GM12864 (cell line): Measurements from ENCODE around the gene SETD1A.

Experiments
- DNase-seq: peaks from one replicate; pipeline ENCODE4 v3.0.0-alpha.2; 2011; ENCODE audit warnings: low read depth
- H3K4me3 ChIP-seq: 2 replicates; pipeline ENCODE4 v1.5.1; 2011; ENCODE audit warnings: mild to moderate bottlenecking, low read depth, low read length, control low read depth
- TF ChIP-seq, protein P1 (sequence below): IDR thresholded peaks from 2 replicates; pipeline ENCODE4 v1.5.1; 2011; ENCODE audit warnings: low read depth, mild to moderate bottlenecking, moderate library complexity, low read length, control low read depth, inconsistent platforms; ENCODE audit errors: missing control alignments

Gene SETD1A

DNA sequence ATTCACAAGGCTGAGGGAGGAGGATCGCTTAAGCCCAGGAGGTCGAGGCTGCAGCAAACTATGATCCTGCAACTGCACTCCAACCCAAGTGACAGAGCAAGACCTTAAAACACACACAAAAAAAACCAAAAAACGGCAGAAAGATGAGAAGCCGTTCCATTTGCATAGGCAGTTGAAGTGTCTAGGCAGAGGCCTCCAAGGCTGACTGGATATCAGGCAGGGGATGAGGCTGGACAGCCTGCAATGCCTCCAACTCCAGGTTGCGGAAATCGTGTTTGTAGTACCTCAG lies 36.2 kb upstream of the SETD1A start:
- DNase-seq = no peak
- peak overlapping the region; percentile 76; the same call in 1 of the 2 replicates for H3K4me3 ChIP-seq
- TF ChIP-seq, protein P1, sequence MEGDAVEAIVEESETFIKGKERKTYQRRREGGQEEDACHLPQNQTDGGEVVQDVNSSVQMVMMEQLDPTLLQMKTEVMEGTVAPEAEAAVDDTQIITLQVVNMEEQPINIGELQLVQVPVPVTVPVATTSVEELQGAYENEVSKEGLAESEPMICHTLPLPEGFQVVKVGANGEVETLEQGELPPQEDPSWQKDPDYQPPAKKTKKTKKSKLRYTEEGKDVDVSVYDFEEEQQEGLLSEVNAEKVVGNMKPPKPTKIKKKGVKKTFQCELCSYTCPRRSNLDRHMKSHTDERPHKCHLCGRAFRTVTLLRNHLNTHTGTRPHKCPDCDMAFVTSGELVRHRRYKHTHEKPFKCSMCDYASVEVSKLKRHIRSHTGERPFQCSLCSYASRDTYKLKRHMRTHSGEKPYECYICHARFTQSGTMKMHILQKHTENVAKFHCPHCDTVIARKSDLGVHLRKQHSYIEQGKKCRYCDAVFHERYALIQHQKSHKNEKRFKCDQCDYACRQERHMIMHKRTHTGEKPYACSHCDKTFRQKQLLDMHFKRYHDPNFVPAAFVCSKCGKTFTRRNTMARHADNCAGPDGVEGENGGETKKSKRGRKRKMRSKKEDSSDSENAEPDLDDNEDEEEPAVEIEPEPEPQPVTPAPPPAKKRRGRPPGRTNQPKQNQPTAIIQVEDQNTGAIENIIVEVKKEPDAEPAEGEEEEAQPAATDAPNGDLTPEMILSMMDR = no peak

DNA sequence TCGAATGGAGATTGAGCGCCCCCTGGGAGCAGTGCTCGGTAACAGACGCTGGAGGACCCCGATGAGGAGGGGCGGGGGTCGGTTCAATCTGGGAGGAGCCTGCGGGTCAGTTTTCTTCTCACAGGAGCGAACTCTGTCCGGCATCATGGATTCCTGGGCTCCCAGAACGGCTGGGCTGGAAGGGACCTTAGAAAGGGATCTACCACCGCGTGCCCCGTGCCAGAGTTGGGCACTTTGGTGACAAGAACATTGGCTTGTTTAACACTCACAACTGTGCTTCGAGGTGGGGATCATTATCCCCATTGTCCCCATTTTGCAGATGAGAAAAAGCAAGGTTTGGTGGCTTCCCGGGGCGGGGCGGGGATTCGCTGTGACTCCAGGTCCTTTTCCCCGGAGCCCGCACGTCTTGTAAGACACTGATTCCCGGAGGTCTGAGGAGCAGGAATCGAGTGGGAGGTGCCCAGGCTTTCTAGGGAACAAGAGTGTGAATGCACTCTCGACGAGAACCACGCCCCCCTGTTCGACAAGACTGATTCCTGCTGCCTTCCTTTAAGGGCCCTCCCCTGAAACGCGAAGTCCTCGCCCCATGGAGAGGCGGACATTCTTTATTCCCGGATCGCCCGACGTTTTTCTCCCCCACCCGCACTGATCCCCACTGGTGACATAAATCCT lies 35.7 kb upstream of the SETD1A start:
- H3K4me3 ChIP-seq = peak overlapping the region; percentile 76
- DNase-seq = no peak
- TF ChIP-seq, protein P1 = peak; percentile 90

DNA sequence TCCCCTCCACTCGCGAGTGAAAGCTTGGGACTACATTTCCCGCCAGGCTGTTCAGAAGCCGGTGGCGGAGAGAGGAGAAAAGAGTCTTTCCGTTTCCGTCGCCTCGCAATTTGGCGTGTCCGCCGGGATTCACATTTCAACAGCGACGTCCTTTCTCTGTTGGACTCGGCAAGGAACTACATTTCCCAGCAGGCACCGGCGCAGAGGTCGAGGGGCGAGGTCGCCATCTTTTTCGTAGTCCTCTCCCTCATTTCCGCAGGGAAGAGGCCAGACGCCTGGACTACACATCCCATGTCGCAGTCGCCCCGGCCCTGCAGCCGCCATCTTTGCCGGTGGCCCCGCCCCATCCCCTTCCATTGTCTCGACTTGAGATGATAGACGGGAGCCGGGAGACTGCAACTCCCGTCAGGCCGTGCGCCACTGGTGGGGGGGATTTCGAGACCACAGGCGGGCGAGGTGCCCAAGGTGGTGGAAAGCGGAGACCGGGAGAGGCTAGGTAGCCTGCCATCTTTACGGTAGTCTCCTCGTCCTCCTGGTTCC lies 35.1 kb upstream of the SETD1A start:
- peak; percentile 99 for DNase-seq
- TF ChIP-seq, protein P1 = no peak
- H3K4me3 ChIP-seq = peak overlapping the region; percentile 76

DNA sequence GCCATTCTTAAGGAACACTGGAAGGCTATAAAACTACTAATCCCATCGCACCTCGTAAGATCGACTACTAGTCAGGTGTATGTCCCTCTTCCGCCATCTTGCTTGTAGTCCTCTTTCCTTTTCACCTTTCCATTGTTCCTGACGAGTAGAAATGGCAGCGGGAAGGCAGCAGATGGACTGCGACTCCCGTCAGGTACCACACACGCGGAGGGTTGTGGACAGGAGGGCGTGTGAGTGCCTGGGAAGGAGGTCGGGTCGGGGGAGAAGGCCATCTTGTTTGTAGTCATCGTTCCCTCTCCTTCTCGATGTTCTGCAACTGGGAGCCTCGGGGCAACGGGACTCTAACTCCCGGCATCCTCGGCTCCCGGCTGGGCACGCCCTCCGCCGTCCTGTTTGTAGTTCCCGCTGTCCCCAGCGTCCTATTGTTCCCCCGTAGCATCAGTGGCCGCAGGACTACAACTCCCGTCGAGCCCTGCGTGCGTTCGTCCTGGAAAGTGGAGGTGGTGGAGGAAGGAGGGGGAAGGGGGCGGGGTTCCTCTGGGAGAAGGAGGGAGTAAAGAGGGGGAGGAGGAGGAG lies 34.5 kb upstream of the SETD1A start:
- TF ChIP-seq, protein P1 = no peak
- DNase-seq = peak; percentile 98
- peak overlapping the region; percentile 72 for H3K4me3 ChIP-seq

DNA sequence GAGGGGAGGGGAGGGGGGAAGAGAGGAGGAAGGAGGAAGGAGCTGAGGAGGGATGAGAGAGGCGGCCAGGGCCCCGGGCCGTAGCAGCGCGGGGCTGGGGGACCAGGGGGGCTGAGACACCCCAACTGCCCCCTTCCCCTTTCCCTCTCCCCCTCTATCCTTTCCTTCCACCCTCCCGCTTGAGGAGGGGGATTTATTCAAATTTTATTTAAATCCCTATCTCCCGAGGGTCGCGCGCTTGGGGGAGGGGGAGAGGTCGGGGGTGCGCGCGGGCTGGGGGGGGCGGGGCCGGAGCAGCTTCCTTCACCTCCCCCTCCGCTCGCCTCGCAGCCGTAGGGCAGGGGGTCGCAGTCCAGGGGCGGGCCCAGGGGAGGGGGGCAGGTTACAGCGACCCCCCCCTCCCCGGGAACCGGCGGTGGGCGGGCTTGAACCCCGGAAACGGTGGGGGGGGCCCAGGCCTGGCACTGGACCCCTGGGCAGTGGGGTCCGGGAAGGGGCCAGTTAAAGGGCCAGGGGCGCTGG lies 33.9 kb upstream of the SETD1A start, which contains the start of gene FBXL19:
TSS of gene FBXL19 (plus strand) at position 19 of the 522 bp plus-strand sequence. CDS start 2,183 bp downstream, outside the sequence.
- TF ChIP-seq, protein P1 = no peak
- no peak for DNase-seq
- H3K4me3 ChIP-seq = peak within 1 kb of the TSS; percentile 76

DNA sequence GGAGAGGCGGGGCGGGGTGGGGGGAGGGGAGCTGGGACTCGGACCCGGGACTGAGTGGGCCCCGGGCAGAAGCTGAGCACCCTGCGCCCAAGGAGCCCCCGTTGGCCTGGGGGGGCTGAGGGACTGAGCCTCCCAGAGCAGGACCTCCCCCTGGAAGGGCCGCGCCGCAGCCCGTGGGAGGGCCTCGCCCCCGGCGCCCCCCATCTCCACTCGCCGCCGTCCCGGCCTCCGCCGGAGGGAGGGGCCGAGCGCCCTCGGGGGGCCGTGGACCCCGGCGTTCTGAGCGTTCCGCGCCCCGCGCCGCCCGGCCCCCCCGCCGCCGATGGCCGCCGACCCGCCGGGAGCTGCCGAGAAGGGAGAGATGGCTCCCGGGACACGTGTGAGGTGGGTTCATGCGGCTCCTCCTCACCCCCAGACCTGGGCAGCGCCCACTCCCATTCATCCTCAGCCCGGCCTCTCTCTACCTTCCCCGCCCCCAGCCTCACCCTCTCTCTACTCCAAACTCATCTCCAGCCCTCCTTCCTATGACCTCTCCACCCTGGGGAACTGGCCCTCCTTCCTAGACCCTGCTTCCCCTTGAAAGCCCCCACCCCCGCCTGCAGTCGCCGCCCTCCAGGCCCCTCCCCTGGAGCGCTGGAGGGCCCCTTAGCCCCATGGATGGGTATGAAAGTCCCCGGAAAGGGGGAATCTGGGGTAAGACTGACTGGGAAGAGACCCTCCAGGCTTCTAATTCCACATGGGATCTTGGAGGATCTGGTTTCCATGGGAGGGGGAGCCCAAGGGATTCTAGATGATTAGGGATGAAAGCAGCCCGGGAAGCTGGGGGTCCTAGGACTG lies 33.3 kb upstream of the SETD1A start:
- TF ChIP-seq, protein P1 = no peak
- H3K4me3 ChIP-seq = peak overlapping the region; percentile 72
- no peak for DNase-seq
